Renal cortical epithelial cell (primary cell): ENCODE results near the gene CDIP1. TPM values are rescaled to one million over a fixed set of nuclear protein-coding genes. Genes with fewer than 3 reads are reported as not detected.

Source experiments
- DNase-seq: peaks from one replicate; pipeline ENCODE4 v3.0.0-alpha.2; 2011; ENCODE audit warnings: low read depth
- total RNA-seq: library from RNA; depleted of rRNA; stranded (reverse); fragments of >200 nt; gene quantifications from 2 replicates; pipeline ENCODE4 v1.2.3, GENCODE V29; 2014

Gene CDIP1
- total RNA-seq, 1 donor from 2014 or later = 27.4 TPM

DNA sequence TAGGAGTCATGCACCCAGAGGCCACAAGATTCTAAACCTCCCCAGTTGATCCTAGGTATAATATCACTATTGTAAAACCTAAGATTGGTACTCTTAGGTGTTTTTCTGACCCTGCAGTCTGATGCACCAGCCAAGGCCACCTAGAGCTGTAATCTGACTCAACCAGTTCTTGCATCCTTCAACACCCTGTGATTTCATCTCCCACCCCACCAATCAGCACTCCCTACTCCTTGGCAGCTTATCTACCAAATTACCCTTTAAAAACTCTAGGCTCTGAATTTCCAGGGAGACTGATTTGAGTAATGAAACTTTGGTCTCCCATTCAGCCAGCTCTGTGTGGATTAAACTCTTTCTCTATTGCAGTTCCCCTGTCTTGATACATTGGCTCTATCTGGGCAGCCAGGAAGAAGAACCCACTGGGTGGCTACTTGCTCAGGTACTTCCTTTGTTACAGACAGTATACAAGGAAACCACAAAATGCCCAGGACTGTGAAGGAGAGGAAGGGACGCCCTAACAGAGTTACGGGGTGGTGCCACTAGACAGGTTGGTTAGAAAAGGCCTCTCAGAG is 1.2 kb upstream of the CDIP1 start:
- DNase-seq = no peak

- no peak for DNase-seq
These were observed 913 bp downstream of the CDIP1 start for GRCh38 chr16:4537376-4538343.

DNA sequence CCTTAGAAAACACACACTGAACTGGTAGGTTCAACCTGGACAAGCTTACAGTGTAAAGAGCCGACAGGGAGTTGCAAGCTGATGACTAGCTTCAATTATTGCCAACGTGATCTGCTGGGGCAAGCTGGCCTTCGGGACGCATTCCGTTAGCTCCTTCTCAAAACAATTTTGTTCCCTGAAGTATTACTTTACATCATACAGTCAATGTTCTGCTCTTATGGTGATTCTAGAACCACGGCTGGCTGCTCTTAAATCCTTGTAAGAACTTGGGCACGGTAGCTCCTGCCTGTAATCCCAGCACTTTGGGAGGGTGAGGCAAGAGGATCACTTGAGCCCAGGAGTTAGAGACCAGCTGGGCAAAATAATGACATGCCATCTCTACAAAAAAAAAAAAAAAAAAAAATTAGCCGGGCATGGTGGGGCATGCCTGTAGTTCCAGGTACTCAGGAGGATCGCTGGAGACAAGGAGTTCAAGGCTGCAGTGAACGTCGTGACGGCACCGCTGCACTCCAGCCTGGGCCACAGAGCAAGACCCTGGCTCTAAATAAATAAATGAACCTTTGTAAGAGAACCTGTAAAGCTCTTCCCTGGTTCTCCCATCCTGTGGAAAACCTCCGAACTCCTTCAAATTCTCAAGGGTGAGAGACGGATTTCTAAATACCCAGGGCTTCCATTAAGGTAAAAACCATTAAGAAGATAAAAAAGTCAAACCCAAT is 2.0 kb downstream of the CDIP1 start:
- DNase-seq = no peak

- no peak for DNase-seq
These were observed 2.9 kb downstream of the CDIP1 start for GRCh38 chr16:4535627-4536108.

GRCh38 chr16:4534151-4534790 is 4.3 kb downstream of the CDIP1 start:
- DNase-seq = no peak

DNA sequence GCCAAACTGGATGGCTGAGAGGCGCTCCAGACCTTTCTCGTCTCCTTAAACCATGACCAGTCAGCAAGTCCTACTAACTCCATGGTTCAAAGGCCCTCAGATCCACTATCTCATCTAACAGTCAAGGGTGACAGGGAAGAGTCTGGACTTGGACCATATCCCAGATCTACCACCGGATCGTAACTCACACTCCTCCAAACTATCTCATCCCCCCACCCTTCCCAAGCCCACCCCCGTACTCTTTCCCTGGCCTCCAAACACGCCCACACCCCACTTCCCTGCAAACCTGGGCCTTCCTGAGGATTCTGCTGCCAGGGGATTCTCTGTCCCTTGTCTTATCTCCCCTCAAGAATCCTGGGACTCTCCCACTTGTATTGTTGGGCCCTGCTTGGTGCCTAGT is 5.1 kb downstream of the CDIP1 start:
- no peak for DNase-seq

GRCh38 chr16:4532238-4532637 is 6.3 kb downstream of the CDIP1 start:
- no peak for DNase-seq

DNA sequence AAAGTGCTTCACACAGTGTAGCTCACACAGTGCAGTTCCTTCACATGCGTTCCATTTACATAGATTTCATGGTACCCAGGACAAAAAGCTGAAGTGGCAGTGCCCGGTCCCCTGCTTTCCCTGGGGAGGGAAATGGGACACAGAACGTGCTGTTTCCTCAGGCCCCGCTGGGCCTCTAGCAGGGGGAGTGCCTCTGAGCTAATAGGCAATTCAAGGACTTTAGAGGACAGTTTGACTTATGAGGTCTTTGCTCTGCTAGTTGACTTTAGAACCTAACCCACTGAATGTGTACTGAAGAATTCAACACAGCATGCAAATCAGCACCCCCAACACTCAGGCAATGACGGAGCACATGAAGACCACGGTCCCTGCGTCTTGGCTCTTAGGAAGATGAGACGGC is 6.8 kb downstream of the CDIP1 start:
- no peak for DNase-seq

DNA sequence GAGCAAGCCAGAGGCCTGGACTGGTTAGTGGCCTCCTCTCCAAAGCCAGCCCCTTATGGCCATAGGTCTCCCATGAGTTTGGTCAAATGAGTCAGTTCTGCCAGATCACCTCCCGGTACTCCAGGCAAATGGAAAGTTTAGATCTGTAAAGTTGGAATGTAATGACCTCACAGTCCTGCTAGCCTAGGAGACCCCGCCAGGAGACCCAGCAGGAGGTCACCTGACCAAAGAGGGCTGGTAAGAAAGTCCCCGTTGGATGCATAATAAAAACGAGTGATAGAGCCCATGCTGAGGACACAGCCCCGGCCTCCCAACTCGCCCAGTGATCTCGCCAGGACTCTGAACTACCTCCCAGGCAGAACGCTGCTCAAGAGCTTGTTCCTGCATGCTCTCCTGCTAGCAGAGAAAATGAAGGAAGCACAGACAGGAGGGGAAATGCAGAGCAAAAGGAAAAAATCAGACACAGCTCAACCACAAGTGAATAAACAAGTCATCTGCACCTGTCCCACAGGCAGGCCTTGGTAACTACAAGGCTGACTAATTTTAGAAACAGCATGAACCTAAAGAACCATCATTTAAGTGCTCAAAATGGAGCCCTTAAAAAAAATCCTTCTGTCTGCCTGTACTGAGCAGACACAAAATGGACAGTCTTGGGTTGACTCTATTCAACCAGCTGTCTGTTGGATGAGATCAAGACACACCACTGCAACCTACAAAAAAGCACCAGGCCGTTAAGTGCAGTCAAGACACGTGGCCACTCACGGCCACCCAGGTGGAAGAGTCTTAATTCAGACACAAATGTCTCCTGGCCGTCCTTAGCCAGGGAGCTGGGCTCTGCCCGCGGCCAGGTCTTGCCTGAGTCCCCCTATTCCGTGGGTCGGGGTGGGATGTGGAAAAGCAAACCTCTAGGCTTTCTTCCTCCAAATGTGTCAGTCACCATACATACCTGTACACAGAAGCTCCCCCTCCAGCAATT is 9.2 kb downstream of the CDIP1 start:
- DNase-seq = peak; percentile 61

GRCh38 chr16:4525634-4526277 is 12.8 kb downstream of the CDIP1 start:
- DNase-seq = no peak

DNA sequence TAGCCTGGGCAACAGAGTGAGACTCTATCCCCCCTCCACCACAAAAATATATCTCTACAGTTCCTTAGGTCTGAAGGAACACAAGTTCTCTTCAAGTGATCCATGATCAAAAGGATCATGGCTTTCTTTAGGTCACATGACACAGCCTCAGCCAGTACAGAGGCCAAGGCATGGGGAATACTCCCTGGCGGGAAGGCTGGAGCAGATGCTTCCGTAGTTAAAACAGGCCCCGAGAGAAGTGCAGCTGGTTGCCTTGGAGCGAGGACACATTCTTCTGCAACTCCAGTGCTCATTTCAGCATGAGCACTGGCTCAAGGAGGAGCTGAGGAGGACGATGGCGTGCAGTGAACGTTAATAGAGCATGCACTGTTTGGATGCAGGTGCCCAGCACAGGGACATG is 13.5 kb downstream of the CDIP1 start:
- no peak for DNase-seq

GRCh38 chr16:4524571-4524970 is 14.0 kb downstream of the CDIP1 start:
- peak; percentile 32 for DNase-seq

GRCh38 chr16:4523686-4524085 is 14.9 kb downstream of the CDIP1 start:
- DNase-seq = no peak

DNA sequence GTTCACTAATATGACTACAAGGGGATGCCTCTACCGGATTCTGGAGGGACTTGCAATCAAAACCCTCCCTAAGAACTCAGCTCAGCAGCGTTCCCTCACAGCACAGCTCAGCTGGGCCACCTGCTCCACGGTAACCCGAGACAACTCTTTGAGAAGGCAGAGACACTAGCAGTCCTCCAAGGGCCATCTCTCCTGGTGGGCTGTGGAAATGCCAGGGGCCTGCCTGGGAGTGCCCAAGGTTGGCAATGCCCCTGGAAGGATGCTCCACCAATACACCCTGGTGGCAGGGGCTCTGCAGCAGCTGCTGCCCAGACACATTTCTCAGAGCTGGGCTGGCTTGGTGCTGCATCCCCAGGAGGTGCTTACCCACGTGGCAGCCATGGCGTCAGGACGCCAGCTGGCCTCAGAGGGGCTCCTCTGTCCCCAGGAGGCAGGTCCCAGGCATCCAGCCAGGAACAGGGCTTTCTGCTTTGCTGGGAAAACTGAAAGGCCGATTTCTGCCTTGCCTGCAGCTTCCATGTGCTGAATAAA is 16.5 kb downstream of the CDIP1 start:
- no peak for DNase-seq

DNA sequence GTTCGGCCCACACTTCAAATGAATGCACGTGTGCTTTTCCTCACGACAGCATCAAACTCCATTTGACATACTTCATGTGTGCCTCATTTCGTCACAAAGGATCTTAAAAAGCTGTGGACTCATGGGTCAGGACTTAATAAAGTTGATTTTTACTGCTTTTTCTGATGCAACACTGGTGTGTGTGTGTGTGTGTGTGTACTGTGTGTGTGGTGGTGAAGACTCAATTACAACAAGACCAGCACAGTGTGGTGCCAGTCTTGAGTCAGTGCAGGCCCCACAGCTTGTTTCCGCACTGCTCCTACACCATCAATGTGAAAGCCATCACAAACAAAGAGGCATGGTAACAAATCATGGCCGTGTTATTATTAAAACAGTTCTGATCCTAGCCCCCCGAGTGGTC is 17.7 kb downstream of the CDIP1 start:
- DNase-seq = no peak

DNA sequence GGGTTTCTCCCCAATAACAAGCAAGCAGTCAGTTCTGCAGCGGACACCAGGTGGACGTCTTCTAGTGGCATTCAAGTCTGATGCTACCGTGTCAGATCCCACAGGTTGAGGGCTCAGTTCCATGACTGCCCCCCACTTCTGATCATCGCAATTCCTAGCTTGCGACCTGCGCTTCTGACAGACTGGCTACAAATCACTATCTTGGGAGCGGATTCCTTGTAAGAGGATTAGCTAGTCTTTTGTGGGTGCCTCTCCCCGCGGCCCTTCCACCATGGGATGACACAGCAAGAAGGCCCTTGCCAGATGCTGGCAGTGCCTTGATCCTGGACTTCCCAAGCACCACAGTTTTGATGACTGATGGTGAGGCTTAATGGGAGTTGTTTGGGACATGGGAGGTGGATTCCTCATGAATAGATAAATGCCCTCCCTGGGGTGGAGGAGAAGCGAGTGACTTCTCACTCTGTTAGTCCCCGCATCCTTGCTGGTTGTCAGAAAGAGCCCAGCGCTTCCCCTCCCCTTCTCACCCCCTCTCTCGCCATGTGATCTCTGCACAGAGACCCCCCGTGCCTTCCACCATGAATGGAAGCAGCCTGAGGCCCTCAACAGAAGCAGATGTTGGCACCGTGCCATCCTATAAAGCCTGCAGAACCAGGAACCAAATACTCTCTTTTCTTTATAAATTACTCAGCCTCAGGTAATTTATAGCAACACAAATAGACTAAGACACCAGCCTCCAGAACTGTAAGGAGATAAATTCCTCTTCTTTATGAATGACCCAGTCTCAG is 19.1 kb downstream of the CDIP1 start:
- no peak for DNase-seq

GRCh38 chr16:4517812-4518680 is 20.5 kb downstream of the CDIP1 start:
- DNase-seq = peak; percentile 17

- no peak for DNase-seq
These were observed 22.9 kb downstream of the CDIP1 start for GRCh38 chr16:4515611-4516233.
